Common myeloid progenitor, CD34-positive (primary cell): Measurements from ENCODE around the gene CD55.
A peak's percentile ranks its signal among the peaks of the same experiment; 100 is the strongest.
"Not testable (repeated sequence)": the region's sequence is repeated elsewhere in the genome, so short reads cannot be mapped to it uniquely, and the experiment has no call there.

Experiments used
- CTCF ChIA-PET: fragments of 350-600 bp; sonication (Branson Sonifier 250); formaldehyde crosslinking; loops from one replicate; lab custom pipeline; 2021; ENCODE audit warnings: antibody characterized with exemption; lab: Charles Lee
- POLR2A ChIA-PET: fragments of 350-600 bp; sonication (Branson Sonifier 250); formaldehyde crosslinking; loops from one replicate; lab custom pipeline; 2021; ENCODE audit warnings: antibody characterized with exemption; lab: Charles Lee
- DNase-seq, 3 donors: peaks; one replicate each; pipeline versions ENCODE4 v3.0.0 to v3.0.0-alpha.2; 2013
- H3K27ac ChIP-seq, 2 experiments: 1 replicate in 1 of 2; 2 replicates in 1 of 2; pipeline ENCODE4 v1.7.0; 2013; ENCODE audit warnings: inconsistent platforms in 2 of 2, low read length in 2 of 2, mild to moderate bottlenecking in 2 of 2, low read depth in 1 of 2, moderate library complexity in 1 of 2; ENCODE audit not compliant: severe bottlenecking in 2 of 2, insufficient read depth in 1 of 2, poor library complexity in 1 of 2
- H3K27me3 ChIP-seq, 5 experiments: replicated peaks in 2 of 5; 1 replicate in 3 of 5; 2 replicates in 2 of 5; pipeline versions ENCODE4 v1.6.1 to v1.7.0; 2013; ENCODE audit warnings: low read length in 4 of 5, mild to moderate bottlenecking in 2 of 5, moderate library complexity in 2 of 5, inconsistent platforms in 1 of 5; ENCODE audit not compliant: insufficient read depth in 5 of 5, control insufficient read depth in 4 of 5
- H3K36me3 ChIP-seq, 4 experiments: 1 replicate in 2 of 4; 2 replicates in 2 of 4; pipeline versions ENCODE4 v1.6.1 to v1.7.0; 2013; ENCODE audit warnings: low read length in 3 of 4, control low read depth in 1 of 4, mild to moderate bottlenecking in 1 of 4; ENCODE audit not compliant: control insufficient read depth in 4 of 4, insufficient read depth in 4 of 4
- H3K4me1 ChIP-seq, 4 experiments: 1 replicate in 3 of 4; 2 replicates in 1 of 4; pipeline versions ENCODE4 v1.6.1 to v1.7.1; 2013; ENCODE audit warnings: low read length in 3 of 4, mild to moderate bottlenecking in 3 of 4, control low read depth in 1 of 4, inconsistent platforms in 1 of 4, moderate library complexity in 1 of 4; ENCODE audit not compliant: control insufficient read depth in 4 of 4, insufficient read depth in 4 of 4; ENCODE audit errors: control extremely low read depth in 1 of 4
- H3K4me3 ChIP-seq, 7 experiments: 1 replicate in 4 of 7; 2 replicates in 3 of 7; pipeline versions ENCODE4 v1.5.1 to v1.7.0; 2013; ENCODE audit warnings: mild to moderate bottlenecking in 7 of 7, low read length in 6 of 7, moderate library complexity in 6 of 7, inconsistent platforms in 2 of 7, low read depth in 2 of 7, control low read depth in 1 of 7; ENCODE audit not compliant: insufficient read depth in 4 of 7, control insufficient read depth in 1 of 7; ENCODE audit errors: extremely low read depth in 1 of 7
- H3K9me3 ChIP-seq, 5 experiments: 1 replicate in 4 of 5; 2 replicates in 1 of 5; pipeline versions ENCODE4 v1.6.1 to v1.7.1; 2013; ENCODE audit warnings: low read length in 4 of 5, mild to moderate bottlenecking in 2 of 5, inconsistent platforms in 1 of 5, low read depth in 1 of 5, moderate library complexity in 1 of 5; ENCODE audit not compliant: control insufficient read depth in 4 of 5, insufficient read depth in 2 of 5; ENCODE audit errors: control extremely low read depth in 1 of 5
- WGBS: methylation state at CpG from one replicate; pipeline ENCODE4 v1.1.5; 2013; ENCODE audit not compliant: insufficient coverage; 5-methylcytosine and 5-hydroxymethylcytosine counted together

The CD55 gene

DNA sequence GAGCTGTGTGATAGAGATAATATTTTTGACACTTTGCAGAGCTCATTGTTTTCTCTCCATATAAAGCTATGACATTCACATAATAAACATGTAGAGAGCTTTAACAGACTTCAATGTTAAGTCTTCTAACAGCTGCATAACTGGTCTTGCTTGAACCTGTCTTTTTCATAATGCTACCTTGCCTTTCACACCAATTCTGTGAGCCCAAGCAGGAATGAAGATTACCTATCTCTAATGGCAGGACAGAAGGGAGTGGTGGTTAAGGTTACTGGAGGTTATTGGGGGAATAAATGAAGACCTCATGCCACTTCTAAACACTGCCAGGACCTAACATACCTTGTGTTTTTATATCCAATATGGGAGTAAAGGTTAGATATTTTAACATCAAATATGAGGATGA, 2.3 kb upstream of the CD55 start:
- no peaks in the 10 kb centered on the region for H3K9me3 ChIP-seq
- peaks cover 4 to 8% (median 6%) of the 10 kb centered on the region in 4 experiments for H3K36me3 ChIP-seq
- no peak for DNase-seq
- ChIA-PET POLR2A (no interaction called here), CTCF (interaction anchor here (0.7 to 3.7 kb wide), 2 partner anchors 40 to 181 kb away, joined by 3 to 13 read pairs; no protein-coding TSS in a partner anchor)
- no peak overlapping the region for H3K27ac ChIP-seq
- H3K27me3 ChIP-seq = no peaks in the 10 kb centered on the region
- H3K4me1 ChIP-seq = peaks cover 29 to 60% (median 37%) of the 10 kb centered on the region in 4 experiments
- no peak overlapping the region for H3K4me3 ChIP-seq

DNA sequence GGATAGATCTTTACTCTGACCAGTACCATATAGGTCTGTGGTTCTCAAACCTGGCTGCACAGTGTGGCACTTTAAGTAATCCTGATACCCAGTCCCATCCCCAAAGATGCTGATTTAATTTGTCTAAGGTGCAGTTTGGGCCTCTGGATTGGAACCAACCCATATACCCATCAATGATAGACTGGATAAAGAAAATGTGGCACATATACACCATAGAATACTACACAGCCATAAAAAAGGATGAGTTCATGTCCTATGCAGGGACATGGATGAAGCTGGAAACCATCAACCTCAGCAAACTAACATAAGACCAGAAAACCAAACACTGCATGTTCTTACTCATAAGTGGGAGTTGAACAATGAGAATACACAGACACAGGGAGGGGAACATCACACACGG, 1.4 kb upstream of the CD55 start:
- H3K4me3 ChIP-seq, H3K27ac ChIP-seq, DNase-seq, H3K27me3 ChIP-seq, POLR2A ChIA-PET, H3K9me3 ChIP-seq: not testable (repeated sequence)
- CTCF ChIA-PET = interaction anchor here (0.9 to 3.7 kb wide), 2 partner anchors 61 to 180 kb away, joined by 5 to 13 read pairs; no protein-coding TSS in a partner anchor
- H3K4me1 ChIP-seq = peaks cover 29 to 60% (median 37%) of the 10 kb centered on the region in 4 experiments
- peaks cover 5 to 15% (median 10%) of the 10 kb centered on the region in 4 experiments for H3K36me3 ChIP-seq
- no CpG with 5 or more reads among the region's 1 CpG for WGBS

GRCh38 chr1:207321790-207322645, 540 bp downstream of the CD55 start:
- Histone ChIP-seq H3K4me1 (peaks cover 14 to 41% (median 20%) of the 10 kb centered on the region in 4 experiments), H3K36me3 (peaks cover 8 to 34% (median 21%) of the 10 kb centered on the region in 4 experiments), H3K9me3 (no peaks in the 10 kb centered on the region), H3K27ac (peak overlapping the region; percentile 95 to 97), H3K27me3 (no peaks in the 10 kb centered on the region), H3K4me3 (peak overlapping the region; percentile 74 to 100 (median 92))
- 1% methylated on average over 27 of the region's 37 CpGs for WGBS
- CTCF ChIA-PET = interaction anchor here (0.7 to 3.7 kb wide), 7 partner anchors 9 to 238 kb away, joined by 3 to 13 read pairs (median 4); no protein-coding TSS in a partner anchor
- peak in 2 of 3 donors; percentile 50 to 65 for DNase-seq
- POLR2A ChIA-PET = interaction anchor here (0.6 to 1.7 kb wide), 9 partner anchors 8 to 305 kb away, joined by 3 to 8 read pairs (median 3); partner anchors contain the start of gene PFKFB2

DNA sequence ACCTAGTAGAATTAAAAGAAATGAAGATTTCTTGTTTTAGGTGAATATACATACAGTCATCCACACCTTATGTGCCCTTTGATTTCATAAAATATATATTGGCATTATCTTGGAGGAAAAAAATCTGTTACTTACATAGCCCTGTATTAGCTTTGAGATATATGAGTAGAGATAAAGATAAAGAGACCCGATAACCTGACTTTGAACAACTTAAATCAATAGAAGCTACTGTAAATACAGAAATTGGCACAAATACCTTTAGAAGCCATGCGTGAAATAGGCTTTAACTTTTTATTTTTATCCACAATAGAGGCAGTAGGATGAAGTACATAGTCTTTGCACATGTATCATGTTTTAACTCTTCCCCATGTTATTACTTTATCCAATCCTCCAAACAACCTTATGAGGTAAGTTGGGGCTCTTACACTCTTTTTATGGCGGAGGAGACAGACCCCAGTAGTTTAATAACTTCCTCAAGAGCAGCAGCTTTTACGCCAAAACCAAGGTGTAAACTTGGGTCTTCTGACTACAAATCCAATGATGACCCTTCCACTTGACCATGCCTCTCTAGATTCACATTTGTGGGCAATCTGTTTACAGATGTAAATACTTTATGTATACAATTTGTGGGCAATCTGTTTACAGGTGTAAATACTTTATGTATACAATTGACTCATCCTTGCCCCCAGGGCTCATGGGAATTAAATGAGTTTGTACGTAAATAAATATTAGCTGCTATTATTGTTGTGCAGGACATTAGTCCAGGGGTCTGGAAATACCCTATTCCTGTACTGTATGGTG, 2.1 kb downstream of the CD55 start:
- peaks cover 9 to 49% (median 29%) of the 10 kb centered on the region in 4 experiments for H3K36me3 ChIP-seq

GRCh38 chr1:207328004-207328403, 6.5 kb downstream of the CD55 start:
- no peaks in the 10 kb centered on the region for H3K27me3 ChIP-seq
- no peak overlapping the region for H3K27ac ChIP-seq
- no peak overlapping the region for H3K4me3 ChIP-seq
- DNase-seq = peak in 2 of 3 donors; percentile 62 to 69
- ChIA-PET POLR2A (no interaction called here), CTCF (no interaction called here)
- peaks cover 25 to 89% (median 43%) of the 10 kb centered on the region in 4 experiments for H3K36me3 ChIP-seq
- H3K9me3 ChIP-seq = peaks cover 2 to 4% (median 4%) of the 10 kb centered on the region in 5 experiments
- H3K4me1 ChIP-seq = peaks cover 0 to 20% (median 10%) of the 10 kb centered on the region in 4 experiments

More for the DNA sequence above, 2.1 kb downstream of the CD55 start:
- DNase-seq = no peak
- Histone ChIP-seq H3K27me3 (no peaks in the 10 kb centered on the region), H3K4me3 (peak overlapping the region in 5 of 7 experiments; percentile 5 to 100 (median 62)), H3K4me1 (peaks cover 0 to 36% (median 17%) of the 10 kb centered on the region in 4 experiments), H3K27ac (no peak overlapping the region), H3K9me3 (no peaks in the 10 kb centered on the region)
- WGBS = 97% methylated on average over 3 of the region's 5 CpGs
- ChIA-PET CTCF (interaction anchor here (1.2 to 1.9 kb wide), 2 partner anchors 12 to 82 kb away, joined by 4 to 6 read pairs; no protein-coding TSS in a partner anchor), POLR2A (interaction anchor here (0.5 to 1.0 kb wide), 2 partner anchors 13 to 107 kb away, joined by 3 to 4 read pairs; no protein-coding TSS in a partner anchor)

- Histone ChIP-seq H3K9me3 (peaks cover 2 to 13% (median 8%) of the 10 kb centered on the region in 5 experiments), H3K27me3 (no peaks in the 10 kb centered on the region), H3K4me1 (peaks cover 0 to 11% (median 9%) of the 10 kb centered on the region in 4 experiments), H3K27ac (no peak overlapping the region), H3K36me3 (peaks cover 26 to 93% (median 42%) of the 10 kb centered on the region in 4 experiments), H3K4me3 (no peak overlapping the region)
- ChIA-PET POLR2A (interaction anchor here (1.1 to 1.6 kb wide), 2 partner anchors 8 to 88 kb away, joined by 3 to 5 read pairs; partner anchors contain the start of gene CD55), CTCF (interaction anchor here (1.1 kb wide), 1 partner anchor 12 kb away, joined by 3 read pairs; no protein-coding TSS in a partner anchor)
- 100% methylated on average over 1 of the region's 3 CpGs for WGBS
- DNase-seq = no peak
These were observed 7.5 kb downstream of the CD55 start for GRCh38 chr1:207328908-207329440.
